GM12892 (cell line): ENCODE results near the gene NLRP1. TPM values are rescaled to one million over a fixed set of nuclear protein-coding genes. Genes with fewer than 3 reads are reported as not detected.

Experiments used
- DNase-seq: peaks from one replicate; pipeline ENCODE4 v3.0.0; 2011; ENCODE audit not compliant: insufficient read length
- FAIRE-seq: peaks from 2 replicates; lab custom pipeline; 2011; peaks lifted over from hg19 to GRCh38; lab: Jason Lieb, UNC
- POLR2A ChIP-seq: IDR thresholded peaks from 2 replicates; pipeline ENCODE4 v1.6.1; 2011; ENCODE audit warnings: low read depth, low read length, control low read depth
- POLR2AphosphoS5 ChIP-seq: IDR thresholded peaks from 2 replicates; pipeline ENCODE4 v1.6.1; 2011; ENCODE audit warnings: low read depth, low read length, control low read depth
- TAF1 ChIP-seq: IDR thresholded peaks from 2 replicates; pipeline ENCODE4 v1.6.1; 2011; ENCODE audit warnings: low read depth, mild to moderate bottlenecking, control low read depth, low read length, borderline replicate concordance
- polyA plus RNA-seq: library from polyadenylated mRNA; unstranded; fragments of >200 nt; gene quantifications from one replicate; pipeline ENCODE4 v1.2.1, GENCODE V29; 2012; ENCODE audit warnings: missing spikeins, inconsistent platforms; ENCODE audit not compliant: missing spikeins

The NLRP1 gene
- polyA plus RNA-seq = 20.1 TPM

DNA sequence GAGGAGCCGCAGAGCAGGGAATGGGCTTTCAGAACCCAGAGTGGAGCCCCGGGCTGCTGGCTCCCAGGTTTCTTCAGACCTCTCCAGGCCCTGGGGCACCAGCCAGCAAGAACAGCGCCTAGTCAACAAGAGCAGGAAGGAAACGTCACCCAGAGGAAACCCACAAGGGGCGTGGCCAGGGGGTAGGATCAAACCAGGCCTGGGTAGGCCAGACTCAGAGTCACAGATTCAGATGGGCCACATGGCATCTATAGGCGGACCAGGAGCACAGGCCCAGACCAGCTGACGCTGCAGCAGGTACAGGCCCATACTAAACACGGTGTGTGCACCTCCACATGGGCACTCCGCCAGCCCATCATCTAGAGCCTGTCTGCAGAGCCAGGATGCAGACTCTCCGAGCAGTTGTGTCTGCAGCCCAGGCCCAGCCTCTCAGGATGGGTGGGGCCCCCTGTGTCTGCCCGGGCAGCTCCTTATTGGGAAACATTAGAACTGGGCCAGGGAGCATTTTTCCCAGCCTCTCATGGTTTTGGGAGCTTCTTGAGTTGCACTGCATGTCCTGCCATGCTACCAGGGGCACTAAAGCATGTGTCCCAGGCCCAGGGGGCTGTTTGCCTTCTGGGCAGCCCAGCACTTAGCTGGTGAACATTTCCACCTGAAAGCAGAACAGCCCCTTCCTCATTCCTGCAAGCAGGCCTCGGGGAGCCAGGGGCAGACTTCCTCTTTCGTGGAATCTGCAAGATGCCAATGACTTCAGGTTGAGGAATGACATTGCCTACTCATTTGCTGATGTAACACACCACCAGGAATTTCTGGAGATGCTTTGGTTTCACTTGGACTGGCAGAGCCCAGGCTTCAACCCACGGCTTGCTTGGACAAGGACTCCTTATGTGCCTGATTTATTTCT is at the start of gene NLRP1:
NLRP1 (minus strand) TSS at position 127 of the 904 bp plus-strand sequence. CDS start 552 bp downstream, outside the sequence.
- TF ChIP-seq POLR2A (peak; percentile 52; the same call in 1 of the 2 replicates), TAF1 (no peak)
- FAIRE-seq (peak; percentile 99), DNase-seq (peak; percentile 88)

DNA sequence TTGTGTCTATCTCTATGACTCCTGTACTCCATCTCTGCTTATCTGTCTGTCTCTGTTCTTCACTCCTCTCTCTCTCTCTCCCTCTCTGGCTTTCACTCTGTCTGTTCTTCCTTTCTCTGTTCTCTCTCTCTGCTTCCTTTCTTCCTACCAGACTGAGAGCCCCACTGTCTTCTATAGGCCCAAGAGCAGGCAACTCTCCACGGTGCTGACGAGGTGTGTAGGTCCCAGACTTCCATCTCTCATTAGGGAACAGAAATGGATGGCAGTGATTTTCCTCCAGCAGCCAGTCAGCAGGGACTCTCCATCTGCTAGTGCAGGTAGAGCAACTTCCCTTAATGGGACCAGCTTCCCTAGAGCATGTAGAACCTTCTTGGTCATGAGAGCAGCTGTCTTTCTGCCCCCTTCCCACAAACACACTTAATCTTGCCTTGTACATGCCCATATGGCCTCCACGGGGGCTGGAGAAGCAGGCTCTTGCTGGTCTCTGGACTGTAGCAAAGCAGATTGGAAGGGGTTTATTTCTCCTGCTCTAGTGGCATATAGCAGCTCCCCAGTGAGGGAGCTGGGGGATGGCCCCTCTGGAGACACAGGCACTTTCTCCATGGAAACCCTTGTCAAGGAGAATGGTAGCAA is 47.8 kb upstream of the NLRP1 start:
- FAIRE-seq = no peak
- no peak for TF ChIP-seq TAF1
- no peak for DNase-seq

DNA sequence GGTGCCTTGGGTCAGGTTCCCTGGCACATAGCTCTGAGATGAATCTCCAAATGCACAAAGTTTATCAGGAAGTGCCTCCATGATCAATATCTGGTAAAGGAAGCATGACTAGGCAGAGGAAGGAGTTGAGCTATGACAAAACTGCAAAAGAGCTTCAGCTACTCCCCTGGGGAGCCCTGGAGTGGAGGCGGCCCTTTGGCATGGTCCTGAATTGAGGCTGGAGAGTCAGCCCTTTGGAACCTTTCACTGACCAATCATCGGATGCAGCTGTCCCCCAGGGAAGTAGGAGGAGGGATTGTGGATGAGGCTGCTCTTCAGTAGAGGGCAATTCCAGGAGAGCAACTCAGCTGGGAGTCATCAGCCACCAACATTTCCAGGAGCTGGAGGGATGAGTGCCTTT is 46.1 kb upstream of the NLRP1 start:
- DNase-seq = no peak
- FAIRE-seq = no peak
- TF ChIP-seq POLR2AphosphoS5 (no peak), POLR2A (no peak), TAF1 (no peak)

DNA sequence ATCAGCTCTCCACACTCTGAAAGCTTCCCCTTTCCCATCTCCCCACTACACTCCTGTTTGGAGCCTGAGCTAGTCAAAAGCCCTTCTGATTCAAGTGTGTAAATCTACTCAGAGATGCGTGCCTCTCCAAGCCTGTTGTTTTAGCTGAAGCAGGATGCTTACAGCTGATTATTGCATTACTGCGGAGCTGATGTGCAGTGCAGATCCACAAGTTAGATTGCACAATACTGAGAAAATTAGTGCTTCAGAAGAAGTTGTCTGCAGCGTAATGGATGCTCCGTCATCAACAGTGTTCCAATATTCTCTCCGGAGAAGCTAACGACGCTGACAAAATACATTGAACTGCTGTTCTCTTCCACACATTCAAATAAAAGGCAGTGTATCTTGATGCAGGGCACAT is 44.8 kb upstream of the NLRP1 start:
- TF ChIP-seq POLR2AphosphoS5 (no peak), TAF1 (no peak), POLR2A (no peak)
- no peak for FAIRE-seq
- DNase-seq = no peak

DNA sequence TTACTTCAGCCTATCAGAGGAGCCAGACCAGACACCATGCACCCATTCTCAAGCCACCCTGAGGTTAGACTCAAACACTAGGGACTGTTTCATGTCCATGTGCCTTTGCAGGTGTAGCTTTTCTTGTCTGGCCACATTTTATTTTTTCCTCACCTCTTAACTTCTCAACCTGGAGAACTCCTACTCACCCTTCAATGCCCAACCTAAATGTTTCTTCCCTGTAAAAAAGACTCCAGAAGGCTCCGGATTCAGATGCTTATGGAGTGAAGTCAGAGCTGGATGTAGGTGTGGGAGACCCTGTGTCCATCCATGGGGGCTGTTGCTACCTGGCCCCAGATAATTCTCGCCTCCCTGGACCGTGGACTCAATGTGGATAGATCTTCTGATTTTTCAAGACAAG is 44.0 kb upstream of the NLRP1 start:
- TF ChIP-seq POLR2A (no peak), TAF1 (no peak), POLR2AphosphoS5 (no peak)
- FAIRE-seq = no peak
- no peak for DNase-seq

DNA sequence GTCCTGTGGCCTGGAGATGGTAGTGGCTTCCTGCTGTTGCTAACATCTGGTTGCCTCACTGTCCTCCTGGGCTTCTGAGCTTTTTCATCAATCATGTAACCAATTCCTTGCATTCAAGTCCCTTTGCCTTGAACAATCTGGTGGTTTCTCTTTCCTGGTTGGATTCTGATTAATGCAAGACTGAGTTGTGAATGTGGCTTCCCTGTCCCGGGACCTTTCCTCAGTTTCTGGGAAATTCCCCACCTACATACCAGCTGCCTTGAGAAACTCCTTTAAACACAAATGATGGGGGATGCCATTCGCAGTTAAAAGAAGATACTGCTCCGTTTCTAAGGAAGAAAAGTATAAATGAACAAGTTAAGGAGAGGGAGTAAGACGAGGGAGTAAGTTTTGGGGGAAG is 39.9 kb upstream of the NLRP1 start:
- DNase-seq = no peak
- TF ChIP-seq POLR2A (no peak), TAF1 (no peak), POLR2AphosphoS5 (no peak)
- FAIRE-seq = no peak

DNA sequence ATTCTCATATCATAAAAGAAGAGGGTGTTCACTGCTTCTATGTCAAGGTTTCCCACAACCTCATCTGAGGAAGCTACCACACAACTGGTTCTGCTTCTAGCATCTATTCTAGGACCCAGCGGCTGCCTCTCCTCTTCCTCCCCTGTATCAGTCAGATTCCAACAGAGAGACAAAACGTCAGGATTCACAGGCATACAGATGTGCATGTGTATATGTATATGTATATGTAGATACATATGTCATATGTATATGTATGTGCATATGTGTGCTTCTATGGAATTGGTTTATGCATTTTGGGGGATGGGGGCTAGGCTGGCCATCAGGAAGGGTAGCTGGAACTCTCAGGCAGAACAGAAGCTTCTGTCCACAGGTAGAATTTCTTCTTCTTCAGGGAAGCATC is 37.4 kb upstream of the NLRP1 start:
- FAIRE-seq = no peak
- DNase-seq = no peak
- no peak for TF ChIP-seq POLR2AphosphoS5
- no peak for TF ChIP-seq TAF1
- TF ChIP-seq POLR2A = no peak

DNA sequence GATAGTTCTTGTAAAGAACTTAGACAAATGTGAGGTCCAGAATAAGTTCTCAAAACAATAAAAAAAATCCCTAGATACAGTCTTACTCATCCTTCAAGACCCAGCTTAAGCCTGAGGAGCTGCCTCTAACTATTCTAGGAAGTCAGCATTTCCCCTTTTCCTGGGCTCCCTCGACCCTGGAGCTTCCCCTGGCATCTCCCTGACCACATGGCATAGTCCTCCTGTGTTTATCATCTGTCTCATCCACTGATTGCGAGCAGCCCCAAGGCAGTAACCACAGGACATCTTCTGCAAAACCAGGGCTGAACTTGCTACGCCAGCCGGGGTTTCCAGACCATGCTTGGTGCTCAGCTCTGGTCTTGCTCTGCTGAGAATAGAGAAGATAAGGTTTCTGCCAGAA is 36.7 kb upstream of the NLRP1 start:
- FAIRE-seq (no peak), DNase-seq (no peak)
- TF ChIP-seq POLR2AphosphoS5 (no peak), POLR2A (no peak), TAF1 (no peak)

DNA sequence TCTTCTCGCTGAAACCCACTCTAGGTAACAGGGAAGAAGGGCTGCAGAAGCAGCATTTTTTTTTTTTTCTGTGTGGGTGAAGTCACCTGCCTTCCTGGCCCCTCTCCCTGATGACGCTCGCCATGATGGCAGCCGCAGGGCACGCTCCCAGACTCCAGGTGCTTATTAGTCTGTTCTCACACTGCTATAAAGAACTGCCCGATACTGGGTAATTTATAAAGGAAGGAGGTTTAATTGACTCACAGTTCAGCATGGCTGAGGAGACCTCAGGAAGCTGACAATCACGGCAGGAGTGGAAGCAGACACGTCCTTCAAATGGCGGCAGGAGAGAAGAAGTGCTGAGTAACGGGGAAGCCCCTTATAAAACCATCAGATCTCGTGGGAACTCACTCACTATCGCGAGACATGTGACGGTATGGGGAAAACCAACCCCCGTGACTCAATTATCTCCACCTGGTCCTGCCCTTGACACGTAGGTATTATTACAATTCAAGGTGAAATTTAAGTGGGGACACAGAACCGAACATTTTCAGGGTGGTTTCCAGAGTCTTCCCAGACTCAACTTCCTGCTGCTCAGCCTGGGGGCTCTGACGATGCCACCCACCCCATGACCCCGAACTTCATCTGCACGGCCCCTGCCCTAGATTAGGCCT is 34.9 kb upstream of the NLRP1 start:
- no peak for DNase-seq
- no peak for FAIRE-seq
- peak; percentile 50; the same call in 1 of the 2 replicates for TF ChIP-seq POLR2A
- TF ChIP-seq POLR2AphosphoS5 = no peak

DNA sequence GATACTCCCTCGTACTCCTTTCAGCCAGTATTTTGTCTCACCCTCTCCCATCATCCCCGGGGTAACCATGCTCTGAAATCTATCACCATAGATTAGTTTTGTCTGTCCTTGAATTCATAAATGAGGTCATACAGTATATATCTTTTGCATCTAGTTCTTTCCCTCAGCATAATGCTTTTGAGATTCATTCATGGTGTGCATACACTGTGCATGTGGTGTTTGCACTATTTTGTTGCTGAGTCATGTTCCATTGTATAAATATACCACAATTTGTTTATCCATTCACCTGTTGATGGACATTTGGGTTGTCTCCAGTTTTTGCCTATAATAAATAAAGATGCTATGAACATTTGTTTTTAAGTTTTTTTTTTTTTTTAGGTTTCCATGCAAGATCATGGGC is 34.2 kb upstream of the NLRP1 start:
- no peak for TF ChIP-seq POLR2AphosphoS5
- TF ChIP-seq POLR2A = no peak
- no peak for FAIRE-seq

DNA sequence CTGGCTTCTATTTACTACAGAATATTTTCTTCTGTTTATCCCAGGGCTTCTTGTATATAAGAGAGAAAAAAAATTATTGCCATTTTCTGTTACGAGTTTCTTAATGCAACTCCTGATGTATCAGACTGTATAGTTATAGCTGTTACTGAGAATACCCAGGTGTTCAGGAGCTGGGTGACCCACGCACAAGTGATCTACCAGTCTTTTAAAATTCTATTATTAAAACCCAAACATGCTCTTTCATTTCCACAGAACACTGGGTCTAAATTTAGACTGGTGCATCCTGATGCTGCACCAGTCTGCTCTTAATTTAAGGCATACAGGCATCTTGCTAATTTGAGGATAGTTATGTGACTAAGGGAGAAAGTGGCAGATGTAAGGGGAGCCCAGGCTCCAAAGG is 31.2 kb upstream of the NLRP1 start:
- no peak for TF ChIP-seq TAF1
- TF ChIP-seq POLR2A = no peak
- TF ChIP-seq POLR2AphosphoS5 = no peak
- no peak for DNase-seq
- no peak for FAIRE-seq

More for the DNA sequence above, 34.2 kb upstream of the NLRP1 start:
- DNase-seq = no peak
